GM18909 (cell line): ENCODE data around the gene GSTM5.
"Not testable (repeated sequence)": the region's sequence is repeated elsewhere in the genome, so short reads cannot be mapped to it uniquely, and the experiment has no call there.

ENCODE experiments used
- ATAC-seq: cut with Tn5 transposase; IDR thresholded peaks from one replicate; pipeline ENCODE4 v1.9.1; 2021; ENCODE audit warnings: mild to moderate bottlenecking; ENCODE audit not compliant: unreplicated experiment, poor library complexity

GSTM5 gene

GRCh38 chr1:109759513-109760334 is 47.7 kb downstream of the GSTM5 start:
- ATAC-seq: no peak

- no peak for ATAC-seq
Measured at GRCh38 chr1:109760581-109761226, 48.7 kb downstream of the GSTM5 start.

GRCh38 chr1:109761227-109762038 is 49.4 kb downstream of the GSTM5 start:
- no peak for ATAC-seq

GRCh38 chr1:109762039-109762585 is 50.1 kb downstream of the GSTM5 start:
- ATAC-seq: no peak

- ATAC-seq: no peak
Measured at GRCh38 chr1:109762821-109763645, 51.0 kb downstream of the GSTM5 start.

GRCh38 chr1:109763646-109764415 is 51.8 kb downstream of the GSTM5 start, which contains the start of gene EPS8L3:
TSS of gene EPS8L3 (minus strand) at chr1:109763923. CDS start at chr1:109761749, 2,174 bp downstream.
- no peak for ATAC-seq

- ATAC-seq: no peak
Measured at GRCh38 chr1:109764561-109765482, 52.8 kb downstream of the GSTM5 start.

- ATAC-seq: no peak
Measured at GRCh38 chr1:109765483-109765815, 53.4 kb downstream of the GSTM5 start.

GRCh38 chr1:109765896-109766615 is 54.0 kb downstream of the GSTM5 start:
- ATAC-seq: no peak

GRCh38 chr1:109766991-109767636 is 55.1 kb downstream of the GSTM5 start:
- not testable (repeated sequence) for ATAC-seq
